Activated CD4-positive, alpha-beta T cell treated with anti-CD3 and anti-CD28 coated beads, Interleukin-2, amount 50 U/mL, for 24 hours (primary cell): ENCODE data around the gene RNF227.

ENCODE experiments used
- DNase-seq, 2 donors: peaks; one replicate each; pipeline ENCODE4 v3.0.0-alpha.2; 2020; ENCODE audit warnings: low read depth in 1 of 2, low spot score in 1 of 2

The RNF227 gene

DNA sequence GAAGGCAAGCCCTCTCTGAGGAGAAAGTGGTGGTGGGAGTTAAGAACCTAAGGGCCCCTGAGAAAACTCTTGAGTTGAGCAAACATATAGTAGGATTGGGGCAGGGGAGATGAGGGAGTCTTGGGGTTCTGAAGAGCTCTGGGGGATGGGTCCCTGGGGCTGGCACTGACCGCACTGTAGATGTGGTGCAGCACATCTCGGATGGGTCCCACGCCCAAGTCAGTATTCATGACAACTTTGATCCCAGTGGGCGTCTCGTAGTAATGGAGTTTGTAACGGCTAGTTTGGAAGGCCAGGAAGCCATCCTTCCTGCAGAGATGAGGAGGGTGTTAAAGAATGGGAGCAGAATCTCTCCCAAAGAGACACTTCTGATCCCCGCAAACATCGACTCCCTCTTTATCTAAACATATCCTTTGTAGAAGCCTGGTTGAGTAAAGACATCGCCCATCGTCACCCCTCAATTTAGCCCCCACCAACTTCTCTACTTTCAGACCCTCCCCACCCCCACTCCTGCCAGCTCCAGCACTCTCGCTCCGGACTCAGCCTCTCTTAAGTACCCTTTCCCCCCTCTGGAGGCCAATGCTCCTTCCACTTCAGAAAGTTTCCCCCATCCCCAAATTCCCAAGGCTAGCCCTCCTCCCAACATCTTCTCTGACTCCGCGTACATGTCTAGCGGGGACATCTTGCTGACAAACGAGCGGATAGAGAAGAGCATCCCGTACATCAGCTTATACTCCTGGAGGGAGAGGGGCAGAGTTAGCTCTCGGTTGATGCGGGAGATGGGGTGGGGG is 14.9 kb upstream of the RNF227 start:
- no peak for DNase-seq

DNA sequence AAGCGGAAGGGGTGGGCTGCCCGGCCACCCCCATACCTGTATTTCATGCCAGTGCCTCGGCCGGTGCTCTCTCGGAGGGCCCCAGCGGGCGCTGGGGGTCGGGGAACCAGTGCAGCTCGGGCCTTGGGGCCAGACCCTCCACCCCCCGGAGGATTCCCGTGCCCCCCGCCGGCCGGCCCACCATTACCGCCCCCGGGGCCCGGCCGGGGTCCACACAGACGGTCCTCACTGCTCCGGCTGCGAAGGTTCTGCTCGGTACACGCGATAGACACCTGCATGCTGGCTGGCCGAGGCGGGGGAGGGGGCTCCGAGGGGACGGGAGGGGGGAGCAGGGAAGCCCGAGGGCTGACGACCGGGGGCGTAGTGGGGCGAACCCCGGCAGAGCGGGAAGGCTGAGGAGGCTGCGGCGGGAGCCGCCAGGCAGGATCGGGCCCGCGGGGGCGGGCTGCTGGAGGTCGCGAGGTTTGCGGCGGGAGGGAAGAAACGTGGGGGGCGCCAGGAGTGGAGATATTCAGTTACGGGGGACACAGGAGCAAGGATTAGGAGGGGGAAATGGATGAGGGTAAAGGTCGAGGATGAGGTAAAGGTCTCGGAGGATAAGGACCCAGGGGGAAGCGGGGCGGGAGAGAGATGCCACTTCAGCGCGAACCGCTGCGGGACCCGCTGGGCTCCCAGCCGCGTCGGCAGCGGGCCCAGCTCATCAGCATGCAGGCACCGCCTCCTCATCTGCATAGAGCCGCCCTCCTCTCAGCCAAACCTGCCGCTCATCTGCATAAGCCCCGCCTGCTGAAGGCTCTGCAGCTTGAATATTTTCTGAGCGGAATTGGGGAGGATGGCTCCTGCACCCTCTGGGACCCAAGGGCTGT is 13.3 kb upstream of the RNF227 start, which contains the start of gene KCNAB3:
KCNAB3 (minus strand) TSS at position 699 of the 866 bp plus-strand sequence; CDS start at position 278, 421 bp downstream.
- DNase-seq = no peak

GRCh38 chr17:7927596-7927995 is 11.5 kb upstream of the RNF227 start:
- no peak for DNase-seq

DNA sequence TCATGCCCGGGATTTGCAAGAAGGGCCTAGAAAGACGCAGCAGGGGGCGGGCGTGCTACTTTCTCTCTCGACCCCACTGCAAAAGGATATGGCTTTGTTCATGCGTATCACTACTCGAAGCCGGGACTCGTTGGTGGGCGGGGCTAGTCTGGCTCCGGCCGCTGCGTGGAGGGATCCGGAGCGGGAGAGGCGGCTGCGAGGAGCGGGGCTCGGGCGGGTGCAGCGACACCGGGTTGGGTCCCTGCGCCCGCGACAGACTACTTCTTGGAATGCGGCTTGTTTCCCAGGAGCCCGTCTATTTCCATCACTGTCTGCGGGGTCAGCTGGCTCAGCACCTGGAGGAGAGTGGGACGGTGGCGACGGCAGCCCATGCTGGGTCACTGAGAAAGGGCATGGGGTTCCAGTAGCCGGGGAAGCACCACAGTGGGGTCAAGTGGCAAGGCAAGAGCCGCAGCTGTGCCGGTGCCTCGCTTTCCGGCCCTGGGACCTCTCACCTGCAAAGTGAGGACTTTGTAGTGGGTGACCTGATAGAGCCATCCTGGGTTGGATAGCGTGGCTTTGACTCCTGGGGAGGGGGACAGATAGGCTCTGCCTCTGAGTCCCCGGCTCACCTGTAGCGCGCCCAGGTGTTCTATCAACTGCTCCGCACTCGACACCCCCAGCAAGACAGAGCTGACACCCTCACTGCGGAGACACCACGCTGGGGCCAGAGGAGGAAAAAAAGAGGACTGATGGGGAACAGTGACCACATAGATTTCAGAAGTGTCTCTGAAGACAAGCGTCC is 6.9 kb upstream of the RNF227 start:
- DNase-seq = peak; percentile 56 to 77

DNA sequence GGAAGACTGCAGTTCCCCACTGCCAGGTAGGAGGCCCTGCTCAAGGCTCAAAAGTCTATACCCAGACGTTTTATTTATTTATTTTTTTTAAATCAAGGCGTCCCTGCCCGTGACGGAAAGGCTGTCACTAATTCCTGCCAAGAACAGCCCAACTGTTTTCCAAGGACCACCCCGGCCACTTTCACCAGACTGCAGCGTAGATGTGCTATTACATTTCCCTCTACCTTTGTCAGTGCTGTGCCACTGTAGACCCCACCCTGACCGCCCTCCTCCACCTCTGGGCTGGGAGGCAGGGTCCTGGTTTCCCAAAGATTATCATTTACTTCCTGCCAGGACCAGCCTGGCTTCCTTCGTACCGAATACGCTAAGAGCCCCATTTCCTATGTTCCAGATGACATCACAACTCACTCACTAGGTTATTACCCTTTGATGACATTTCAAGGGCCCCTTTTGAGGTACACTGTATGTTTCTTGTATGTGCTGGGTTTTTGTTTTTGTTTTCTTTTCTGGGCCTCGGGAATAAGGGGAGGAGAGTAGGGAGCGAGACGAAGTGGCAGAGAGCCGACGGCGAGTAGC is 6.3 kb upstream of the RNF227 start:
- DNase-seq = no peak

GRCh38 chr17:7916808-7917207 is 719 bp upstream of the RNF227 start:
- no peak for DNase-seq

- no peak for DNase-seq
Observed at GRCh38 chr17:7916385-7916682, 245 bp upstream of the RNF227 start.

DNA sequence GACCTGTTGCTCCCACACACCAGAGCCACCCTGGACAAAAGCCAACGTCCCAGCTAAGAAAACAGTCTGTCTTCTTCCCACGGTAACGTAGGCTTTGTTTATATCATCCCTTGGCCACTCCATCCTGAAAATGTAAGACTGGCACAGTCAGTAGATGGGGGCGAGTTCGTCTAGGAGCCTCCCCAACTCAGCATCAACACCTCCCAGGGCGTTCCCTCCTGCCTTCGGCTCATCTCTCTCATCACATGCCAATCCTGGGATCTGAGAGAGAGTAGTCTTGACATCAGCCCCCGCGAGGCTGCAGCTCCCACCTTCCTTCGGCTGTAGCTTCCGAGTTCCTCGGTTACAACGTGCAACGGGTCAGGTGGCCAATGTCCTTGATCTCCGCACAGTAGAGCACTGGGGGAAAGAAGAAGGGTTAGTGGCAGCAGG is 894 bp downstream of the RNF227 start:
- no peak for DNase-seq

- DNase-seq = peak in 1 of 2 donors; percentile 51
Observed at GRCh38 chr17:7912927-7913524, 3.1 kb downstream of the RNF227 start.

DNA sequence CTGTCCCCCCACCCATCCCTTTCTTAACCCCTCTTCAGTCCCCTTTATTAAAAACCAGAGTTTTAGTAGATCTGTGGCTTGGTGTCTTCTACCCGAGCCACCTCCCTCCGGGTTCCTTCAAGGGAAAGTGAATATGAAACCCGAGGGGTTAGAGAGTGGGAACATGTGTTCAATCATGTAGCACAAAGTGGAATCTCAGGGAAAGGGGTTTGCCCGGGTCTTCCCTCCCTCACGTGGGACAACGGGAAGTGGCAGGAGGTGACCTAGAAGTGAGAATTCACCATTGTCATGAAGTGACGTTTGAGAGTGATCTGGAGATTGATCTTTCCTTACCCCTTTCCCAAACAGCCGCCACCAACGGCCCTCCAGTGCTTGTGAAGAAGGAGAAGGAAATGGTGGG is 5.0 kb downstream of the RNF227 start:
- DNase-seq = no peak

- DNase-seq = no peak
Observed at GRCh38 chr17:7910711-7911110, 5.4 kb downstream of the RNF227 start.

GRCh38 chr17:7910281-7910680 is 5.8 kb downstream of the RNF227 start:
- no peak for DNase-seq

DNA sequence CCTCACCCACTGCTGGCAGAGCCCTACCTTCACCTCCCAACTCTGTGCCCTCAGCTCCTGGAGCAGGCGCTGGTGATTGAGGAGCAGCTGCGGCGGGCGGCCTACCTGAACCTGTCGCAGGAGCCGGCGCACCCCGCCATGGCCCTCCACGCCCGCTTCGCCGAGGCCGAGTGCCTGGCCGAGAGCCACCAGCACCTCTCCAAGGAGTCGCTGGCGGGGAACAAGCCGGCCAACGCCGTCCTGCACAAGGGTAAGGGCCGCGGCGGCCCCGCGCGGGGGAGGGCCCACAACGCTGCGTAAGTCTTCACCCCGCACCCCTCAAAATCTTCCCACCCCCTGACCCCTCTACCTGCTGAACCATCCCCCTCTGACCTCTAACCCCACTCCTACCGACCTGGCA is 7.0 kb downstream of the RNF227 start:
- DNase-seq = no peak

DNA sequence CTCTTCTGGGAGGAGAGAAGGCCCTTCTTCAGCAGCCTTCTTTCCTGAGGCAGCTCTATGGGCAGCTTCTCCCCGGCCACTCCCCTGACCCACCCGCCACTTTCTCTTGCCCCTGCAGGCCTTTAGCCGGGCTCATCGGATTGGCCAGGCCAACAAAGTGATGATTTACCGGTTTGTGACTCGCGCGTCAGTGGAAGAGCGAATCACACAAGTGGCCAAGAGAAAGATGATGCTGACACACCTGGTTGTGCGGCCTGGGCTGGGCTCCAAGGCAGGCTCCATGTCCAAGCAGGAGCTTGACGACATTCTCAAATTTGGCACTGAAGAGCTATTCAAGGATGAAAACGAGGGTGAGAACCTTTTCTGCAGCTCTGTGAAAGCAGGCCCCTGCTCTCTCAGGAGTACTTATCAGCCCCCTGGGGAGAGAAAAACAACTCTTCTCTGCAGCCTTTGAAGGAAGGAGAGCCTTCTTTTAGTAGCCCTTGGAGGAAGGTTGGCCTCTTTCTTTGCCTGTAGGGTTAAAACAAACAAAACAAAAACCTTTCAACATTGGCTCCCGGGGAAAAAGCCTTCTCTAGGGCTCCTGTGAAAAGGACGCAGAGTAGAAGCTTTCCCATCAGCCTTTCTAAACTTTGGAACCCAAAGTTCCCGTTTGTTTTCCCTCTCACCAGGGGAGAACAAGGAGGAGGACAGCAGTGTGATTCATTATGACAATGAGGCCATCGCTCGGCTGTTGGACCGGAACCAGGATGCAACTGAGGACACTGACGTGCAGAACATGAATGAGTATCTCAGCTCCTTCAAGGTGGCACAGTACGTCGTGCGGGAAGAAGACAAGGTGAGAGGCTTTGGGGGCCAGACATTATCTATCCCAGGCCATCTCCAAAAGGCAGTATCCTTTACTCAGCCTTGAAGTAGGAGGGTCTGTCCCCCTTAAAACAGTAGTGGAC is 12.7 kb downstream of the RNF227 start:
- DNase-seq = no peak

- no peak for DNase-seq
Observed at GRCh38 chr17:7897773-7898172, 18.3 kb downstream of the RNF227 start.

- DNase-seq = no peak
Observed at GRCh38 chr17:7897090-7897489, 19.0 kb downstream of the RNF227 start.

- no peak for DNase-seq
Observed at GRCh38 chr17:7894866-7895265, 21.2 kb downstream of the RNF227 start.

GRCh38 chr17:7894226-7894625 is 21.9 kb downstream of the RNF227 start:
- DNase-seq = no peak

- no peak for DNase-seq
Observed at GRCh38 chr17:7893187-7893880, 22.8 kb downstream of the RNF227 start.
